ENCODE results near the gene EFL1. TPM values are rescaled to one million over a fixed set of nuclear protein-coding genes. Genes with fewer than 3 reads are reported as not detected.
A peak's percentile ranks its signal among the peaks of the same experiment; 100 is the strongest.
"Not testable (repeated sequence)": the region's sequence is repeated elsewhere in the genome, so short reads cannot be mapped to it uniquely, and the experiment has no call there.

Gene EFL1
- total and polyA plus RNA-seq, 9 of the 15 experiments (the other 6 are each of a cell fraction or from before 2014, with no cell fraction given) = 4.8 to 32.5 (median 16.9) TPM

DNA sequence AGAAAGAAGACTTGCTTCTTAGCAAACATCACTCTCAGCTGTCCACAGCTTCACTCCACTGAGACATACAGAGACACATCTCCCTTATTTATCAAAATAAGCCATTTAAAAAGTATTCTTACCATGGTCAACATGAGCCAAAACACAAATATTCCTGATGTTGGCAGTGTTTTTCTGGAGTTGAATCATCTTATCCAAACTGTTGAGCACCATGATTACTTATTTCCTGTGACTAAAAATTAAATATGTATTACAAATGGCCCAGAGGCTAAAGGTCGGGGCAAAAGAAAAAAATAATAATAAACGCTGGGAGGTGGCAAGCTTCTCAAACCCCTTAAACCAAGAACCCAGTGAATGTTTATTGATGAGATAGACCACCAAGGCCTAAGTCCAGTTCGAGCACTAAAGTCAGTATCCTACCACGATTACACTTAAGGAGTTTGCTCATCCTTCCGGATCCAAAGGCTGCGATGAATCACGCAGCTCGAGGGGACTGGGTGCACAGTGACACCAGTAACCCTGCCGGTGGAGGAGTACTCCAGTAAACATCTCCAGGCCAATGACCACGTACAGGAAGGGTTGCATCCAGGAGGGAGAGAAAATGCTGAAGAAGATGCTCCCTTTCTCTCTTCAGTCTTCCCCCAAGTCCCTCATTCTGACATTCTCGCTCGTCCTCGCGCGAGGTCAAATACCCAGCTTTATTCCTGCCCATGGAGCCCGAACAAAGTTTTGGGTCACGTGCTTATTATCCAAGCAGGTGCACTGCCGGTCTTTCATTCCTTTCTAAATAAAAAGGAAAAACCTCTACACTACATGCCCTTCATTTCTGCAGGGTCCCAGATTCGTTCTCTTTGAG, 740 bp downstream of the EFL1 start:
- H4K20me1 ChIP-seq (replicated peaks; ENCODE audit: control insufficient read depth, insufficient read depth, low read length); CTCF ChIA-PET (ENCODE audit: low intra/inter-chr PET ratio); H3K9me3 ChIP-seq (replicated peaks; ENCODE audit: control insufficient read depth, insufficient read depth, low read depth, low read length); BruUV-seq (replicated peaks); H3K27me3 ChIP-seq (ENCODE audit: control insufficient read depth in 2 of 2, insufficient read depth in 2 of 2, low read length in 2 of 2); in situ Hi-C loops (cut with MboI); intact Hi-C loops (cut with micrococcal nuclease); H3K9me1 ChIP-seq (ENCODE audit: control insufficient read depth, insufficient read depth, low read length): not testable (repeated sequence)
- Histone ChIP-seq H3K27ac (ENCODE audit: extremely low read depth, low read depth, low read length) (peak overlapping the region; percentile 73), H3K36me3 (ENCODE audit: control insufficient read depth, insufficient read depth, low read length) (peaks cover 29% of the 10 kb centered on the region; the same call in 2 of the 3 replicates), H3K4me2 (ENCODE audit: insufficient read depth, low read length) (peak overlapping the region; percentile 86), H3K79me2 (ENCODE audit: control insufficient read depth, insufficient read depth, low read length) (peaks cover 35% of the 10 kb centered on the region), H2AFZ (ENCODE audit: low read depth, low read length) (peak overlapping the region; percentile 85), H3K9ac (ENCODE audit: insufficient read depth in 1 of 2, low read depth in 2 of 2, low read length in 2 of 2) (peak overlapping the region; percentile 68 to 91), H3K4me1 (replicated peaks in 1 of 2; ENCODE audit: control insufficient read depth in 2 of 2, insufficient read depth in 2 of 2, low read length in 2 of 2) (peaks cover 15 to 17% of the 10 kb centered on the region in 2 experiments; a peak in 4 of 5 replicates), H3K4me3 (peak overlapping the region; percentile 71)
- peak; percentile 37 to 77 (median 46) for DNase-seq (ENCODE audit: extremely low read depth in 1 of 4, low spot score in 3 of 4)
- POLR2A ChIA-PET = interaction anchor here (0.6 to 1.2 kb wide), 3 partner anchors 20 to 1169 kb away, joined by 3 read pairs; no protein-coding TSS in a partner anchor
- peak; percentile 96 for FAIRE-seq
- 1% methylated on average over 19 of the region's 19 CpGs for WGBS (ENCODE audit: insufficient coverage, low coverage, missing lambda C conversion rate)
- ATAC-seq = peak; percentile 80
- TF ChIP-seq MGA (IDR thresholded peaks at IDR 0.05) (peak; percentile 70), CREM (IDR thresholded peaks at IDR 0.05; ENCODE audit: low read depth) (peak; percentile 37; the same call in 1 of the 2 replicates), C11orf30 (IDR thresholded peaks at IDR 0.05; ENCODE audit: low read depth) (0 out of 2 replicates have a peak, but pooled peaks have one; percentile 4)
- TF ChIP-seq, protein P1, sequence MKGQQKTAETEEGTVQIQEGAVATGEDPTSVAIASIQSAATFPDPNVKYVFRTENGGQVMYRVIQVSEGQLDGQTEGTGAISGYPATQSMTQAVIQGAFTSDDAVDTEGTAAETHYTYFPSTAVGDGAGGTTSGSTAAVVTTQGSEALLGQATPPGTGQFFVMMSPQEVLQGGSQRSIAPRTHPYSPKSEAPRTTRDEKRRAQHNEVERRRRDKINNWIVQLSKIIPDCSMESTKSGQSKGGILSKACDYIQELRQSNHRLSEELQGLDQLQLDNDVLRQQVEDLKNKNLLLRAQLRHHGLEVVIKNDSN (CRISPR knock-in tag; IDR thresholded peaks at IDR 0.05) = peak; percentile 76

Data from K562 (cell line).